ENCODE results near the gene CENPF.
A peak's percentile ranks its signal among the peaks of the same experiment; 100 is the strongest.
"Not testable (repeated sequence)": the region's sequence is repeated elsewhere in the genome, so short reads cannot be mapped to it uniquely, and the experiment has no call there.

Gene CENPF, protein sequence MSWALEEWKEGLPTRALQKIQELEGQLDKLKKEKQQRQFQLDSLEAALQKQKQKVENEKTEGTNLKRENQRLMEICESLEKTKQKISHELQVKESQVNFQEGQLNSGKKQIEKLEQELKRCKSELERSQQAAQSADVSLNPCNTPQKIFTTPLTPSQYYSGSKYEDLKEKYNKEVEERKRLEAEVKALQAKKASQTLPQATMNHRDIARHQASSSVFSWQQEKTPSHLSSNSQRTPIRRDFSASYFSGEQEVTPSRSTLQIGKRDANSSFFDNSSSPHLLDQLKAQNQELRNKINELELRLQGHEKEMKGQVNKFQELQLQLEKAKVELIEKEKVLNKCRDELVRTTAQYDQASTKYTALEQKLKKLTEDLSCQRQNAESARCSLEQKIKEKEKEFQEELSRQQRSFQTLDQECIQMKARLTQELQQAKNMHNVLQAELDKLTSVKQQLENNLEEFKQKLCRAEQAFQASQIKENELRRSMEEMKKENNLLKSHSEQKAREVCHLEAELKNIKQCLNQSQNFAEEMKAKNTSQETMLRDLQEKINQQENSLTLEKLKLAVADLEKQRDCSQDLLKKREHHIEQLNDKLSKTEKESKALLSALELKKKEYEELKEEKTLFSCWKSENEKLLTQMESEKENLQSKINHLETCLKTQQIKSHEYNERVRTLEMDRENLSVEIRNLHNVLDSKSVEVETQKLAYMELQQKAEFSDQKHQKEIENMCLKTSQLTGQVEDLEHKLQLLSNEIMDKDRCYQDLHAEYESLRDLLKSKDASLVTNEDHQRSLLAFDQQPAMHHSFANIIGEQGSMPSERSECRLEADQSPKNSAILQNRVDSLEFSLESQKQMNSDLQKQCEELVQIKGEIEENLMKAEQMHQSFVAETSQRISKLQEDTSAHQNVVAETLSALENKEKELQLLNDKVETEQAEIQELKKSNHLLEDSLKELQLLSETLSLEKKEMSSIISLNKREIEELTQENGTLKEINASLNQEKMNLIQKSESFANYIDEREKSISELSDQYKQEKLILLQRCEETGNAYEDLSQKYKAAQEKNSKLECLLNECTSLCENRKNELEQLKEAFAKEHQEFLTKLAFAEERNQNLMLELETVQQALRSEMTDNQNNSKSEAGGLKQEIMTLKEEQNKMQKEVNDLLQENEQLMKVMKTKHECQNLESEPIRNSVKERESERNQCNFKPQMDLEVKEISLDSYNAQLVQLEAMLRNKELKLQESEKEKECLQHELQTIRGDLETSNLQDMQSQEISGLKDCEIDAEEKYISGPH (N-terminal part only)

DNA sequence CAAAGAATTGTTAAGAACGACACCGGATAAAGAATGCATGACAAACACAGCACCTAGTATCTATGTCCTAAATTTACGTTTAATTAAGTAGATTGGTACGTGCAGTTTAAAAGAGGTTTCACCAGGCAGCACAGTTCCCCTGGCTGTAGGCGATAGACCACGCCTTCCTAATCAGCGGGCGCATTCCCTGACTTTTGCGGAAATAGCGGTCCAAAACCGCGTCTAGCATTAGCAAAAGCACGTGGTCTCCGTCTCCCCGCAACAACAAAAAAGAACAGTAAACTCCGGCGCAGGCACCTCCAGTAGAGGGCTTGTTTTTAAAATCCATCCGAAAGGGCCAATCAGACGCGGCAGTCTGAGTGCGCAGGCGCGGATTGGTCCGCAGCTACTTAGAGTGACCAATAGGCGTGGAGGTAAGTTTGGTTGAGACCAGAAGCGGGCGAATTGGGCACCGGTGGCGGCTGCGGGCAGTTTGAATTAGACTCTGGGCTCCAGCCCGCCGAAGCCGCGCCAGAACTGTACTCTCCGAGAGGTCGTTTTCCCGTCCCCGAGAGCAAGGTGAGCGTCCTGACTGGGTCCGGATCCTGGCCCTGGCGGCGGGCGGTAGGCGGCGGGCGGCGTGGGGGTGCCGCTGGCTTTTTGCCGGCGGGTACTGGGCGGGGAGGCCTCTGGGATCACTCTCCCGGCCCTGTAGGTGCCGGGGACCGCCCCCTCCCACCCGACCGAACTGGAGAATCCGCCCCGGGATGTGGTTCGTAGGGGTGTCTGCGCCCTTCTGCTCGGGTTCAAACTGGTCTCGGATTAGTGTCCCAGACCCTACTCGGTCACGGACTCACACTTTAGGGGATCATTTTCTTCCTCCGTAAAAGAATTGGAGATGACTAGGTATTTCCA lies at the start of gene CENPF:
CENPF (plus strand) TSS at position 432 of the 894 bp plus-strand sequence. CDS start 10,560 bp downstream, outside the sequence.
- peak; percentile 94 for DNase-seq

DNA sequence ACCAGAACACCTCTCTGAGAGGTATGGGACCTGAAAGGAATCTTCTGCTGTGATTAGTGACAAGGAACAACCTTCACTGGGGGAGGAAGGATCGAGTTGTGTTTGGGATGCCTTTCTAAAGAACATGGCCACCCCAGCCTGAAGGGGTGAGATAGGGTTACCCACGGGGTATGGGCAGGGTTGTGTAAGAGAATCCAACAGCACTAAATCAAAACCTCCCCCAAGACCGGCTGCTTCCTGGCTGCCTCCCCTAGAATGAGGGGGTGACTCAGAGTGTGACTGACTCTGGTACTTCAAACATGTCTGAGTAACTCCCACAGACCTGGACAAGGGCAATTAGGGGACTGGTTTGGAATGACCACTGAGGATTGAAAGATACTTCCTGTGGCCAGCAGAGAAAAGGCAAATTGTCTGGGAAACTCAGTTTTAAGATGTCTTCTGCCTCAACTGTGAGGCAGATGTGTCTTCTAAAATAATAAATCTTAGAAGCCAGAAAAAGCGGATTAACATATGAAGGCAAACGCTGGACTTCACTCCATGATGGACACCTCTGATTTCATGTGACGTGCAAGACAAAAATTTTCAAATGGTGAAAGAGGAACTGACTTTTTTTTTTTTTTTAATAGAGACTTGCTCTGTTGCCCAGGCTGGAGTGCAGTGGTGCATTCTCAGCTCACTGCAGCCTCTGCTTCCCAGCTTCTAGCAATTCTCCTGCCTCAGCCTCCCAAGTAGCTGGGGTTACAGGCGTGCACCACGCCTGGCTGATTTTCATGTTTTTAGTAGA lies 44.9 kb upstream of the CENPF start:
- peak; percentile 6 for DNase-seq

- DNase-seq, result no peak
These were observed 39.1 kb upstream of the CENPF start for GRCh38 chr1:214563881-214564280.

GRCh38 chr1:214565310-214565709 lies 37.7 kb upstream of the CENPF start:
- no peak for DNase-seq

GRCh38 chr1:214566158-214567104 lies 36.6 kb upstream of the CENPF start:
- DNase-seq, result peak; percentile 59

- DNase-seq, result no peak
These were observed 35.5 kb upstream of the CENPF start for GRCh38 chr1:214567481-214567980.

DNA sequence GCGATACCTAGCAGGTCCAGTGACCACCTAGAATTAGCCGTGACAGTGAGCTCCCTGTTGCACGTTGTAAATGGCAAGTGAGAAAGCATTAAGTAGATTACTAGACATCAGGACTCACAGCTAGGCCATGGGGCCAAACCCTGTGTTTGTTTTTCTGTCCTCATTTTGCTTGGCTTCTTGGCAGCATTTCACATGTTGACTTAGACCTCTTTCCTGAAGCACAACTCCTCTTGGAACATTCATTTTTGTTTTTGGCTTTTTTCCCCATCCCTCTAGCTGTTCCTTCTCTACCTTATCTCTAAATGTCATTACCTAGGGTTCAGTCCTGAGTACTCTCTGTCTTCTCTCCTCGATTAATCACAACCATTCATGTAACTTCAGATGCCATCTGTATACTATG lies 34.7 kb upstream of the CENPF start:
- no peak for DNase-seq

DNA sequence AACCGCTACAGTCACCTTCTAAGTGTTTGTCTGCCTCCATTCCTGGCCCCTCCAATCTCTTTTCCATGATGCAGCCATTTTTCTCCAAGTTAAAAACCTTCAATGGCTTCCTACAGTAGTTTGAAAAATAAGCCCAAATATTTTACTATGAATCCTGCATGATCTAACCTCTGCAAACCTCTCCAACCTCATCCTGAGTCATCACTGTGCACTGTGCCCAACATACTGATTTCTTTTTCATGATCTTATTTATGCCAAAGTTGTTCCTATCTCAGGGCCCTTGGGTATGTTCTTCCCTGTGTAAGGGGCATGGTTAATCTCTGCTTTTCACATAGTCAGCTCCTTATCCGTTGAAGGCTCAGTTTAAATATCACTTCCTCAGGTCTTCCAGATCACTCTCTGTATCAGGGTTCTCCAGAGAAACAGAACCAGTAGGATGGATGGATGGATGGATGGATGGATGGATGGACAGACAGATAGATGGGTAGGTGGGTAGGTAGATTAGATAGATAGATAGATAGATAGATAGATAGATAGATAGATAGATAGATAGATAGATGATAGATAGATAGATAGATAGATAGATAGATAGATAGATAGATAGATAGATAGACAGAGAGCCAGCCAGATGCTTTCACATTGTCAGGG lies 33.5 kb upstream of the CENPF start:
- DNase-seq, result no peak

GRCh38 chr1:214570442-214570841 lies 32.6 kb upstream of the CENPF start:
- DNase-seq, result no peak

- DNase-seq, result no peak
These were observed 31.7 kb upstream of the CENPF start for GRCh38 chr1:214571281-214571680.

- DNase-seq, result no peak
These were observed 29.3 kb upstream of the CENPF start for GRCh38 chr1:214573386-214574318.

DNA sequence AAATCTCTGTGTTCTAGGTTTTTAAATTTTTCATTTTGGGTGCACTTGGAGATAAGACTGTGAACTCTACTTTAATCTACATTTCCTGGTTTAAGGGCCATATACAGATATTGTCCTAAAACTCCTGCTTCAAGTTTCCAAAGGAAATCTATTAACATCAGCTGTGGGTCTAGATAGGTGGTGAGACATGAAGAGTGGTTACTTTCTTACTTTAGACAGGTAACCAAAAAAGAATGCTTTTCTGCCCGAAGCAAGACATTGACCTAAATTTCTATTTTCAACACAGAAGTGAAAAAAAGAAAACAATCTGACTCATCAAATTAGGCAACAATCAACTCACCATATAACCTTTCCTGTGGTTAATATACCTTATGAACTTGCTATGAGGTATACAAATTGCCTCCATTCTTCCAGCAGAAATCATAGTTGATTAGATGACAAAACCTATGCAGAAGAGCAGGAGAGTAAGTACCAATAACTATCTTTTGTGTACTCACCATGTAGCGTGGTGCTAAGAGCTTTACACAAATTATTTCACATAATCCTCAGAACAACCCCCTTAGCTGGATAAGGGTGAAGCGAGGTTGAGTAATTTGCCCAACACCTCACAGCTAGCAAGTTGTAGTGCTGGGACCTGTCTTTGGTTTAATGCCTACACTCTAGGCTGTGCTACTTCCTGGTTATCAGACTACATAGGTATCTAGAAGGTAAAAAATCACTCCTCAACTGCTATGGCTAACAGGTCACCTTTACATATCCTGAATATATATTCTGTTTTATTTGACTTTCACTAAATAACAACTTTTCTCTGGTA lies 28.2 kb upstream of the CENPF start:
- DNase-seq, result no peak

DNA sequence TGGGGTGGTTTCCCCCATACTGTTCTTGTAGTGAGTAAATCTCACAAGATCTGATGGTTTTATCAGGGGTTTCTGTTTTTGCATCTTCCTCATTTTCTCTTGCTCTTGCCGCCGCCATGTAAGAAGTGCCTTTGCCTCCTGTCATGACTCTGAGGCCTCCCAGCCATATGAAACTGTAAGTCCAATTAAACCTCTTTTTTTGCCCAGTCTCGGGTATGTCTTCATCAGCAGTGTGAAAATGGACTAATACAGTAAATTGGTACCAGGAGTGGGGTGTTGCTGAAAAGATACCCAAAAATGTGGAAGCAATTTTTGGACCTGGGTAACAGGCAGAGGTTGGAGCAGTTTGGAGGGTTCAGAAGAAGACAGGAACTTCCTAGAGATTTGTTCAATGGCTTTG lies 26.9 kb upstream of the CENPF start:
- DNase-seq, result not testable (repeated sequence)

GRCh38 chr1:214579183-214579582 lies 23.8 kb upstream of the CENPF start:
- no peak for DNase-seq

DNA sequence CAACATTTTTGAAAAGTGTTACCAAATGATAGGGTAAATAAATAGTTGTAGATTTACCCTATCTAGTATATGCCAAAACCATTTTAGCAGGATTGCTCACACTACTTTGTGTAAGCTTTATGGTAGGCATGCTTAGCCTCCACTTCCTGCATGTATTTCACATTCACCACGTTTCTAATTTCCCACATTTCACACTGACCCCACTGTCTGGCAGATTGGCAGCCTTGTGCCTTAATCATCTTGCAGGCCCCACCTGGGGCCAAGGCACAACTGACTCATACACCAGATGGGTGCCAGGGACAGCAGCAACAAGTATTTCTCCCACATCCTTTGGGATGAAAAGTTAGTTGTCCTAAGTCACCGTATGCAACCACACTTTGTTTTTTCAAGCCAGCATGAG lies 21.2 kb upstream of the CENPF start:
- DNase-seq, result no peak

GRCh38 chr1:214582289-214582891 lies 20.6 kb upstream of the CENPF start:
- DNase-seq, result no peak

GRCh38 chr1:214583113-214583512 lies 19.9 kb upstream of the CENPF start:
- no peak for DNase-seq

All from activated CD4-positive, alpha-beta T cell treated with anti-CD3 and anti-CD28 coated beads for 48 hours (primary cell).